ENCODE data around the gene ACVR2A.

The ACVR2A gene

GRCh38 chr2:147824620-147825019 lies 20.2 kb upstream of the ACVR2A start:
- no peak for TF ChIP-seq CTCF (IDR thresholded peaks at IDR 0.05; ENCODE audit: control extremely low read depth, extremely low read depth, low read depth, missing control alignments)
- DNase-seq (ENCODE audit: extremely low spot score), result no peak
- ChIA-PET CTCF (no interaction called here), POLR2A (no interaction called here)

- ChIA-PET POLR2A (no interaction called here), CTCF (interaction anchor here (1.8 to 1.9 kb wide), 2 partner anchors 13 to 84 kb away, joined by 5 read pairs; no protein-coding TSS in a partner anchor)
- no peak for TF ChIP-seq CTCF (IDR thresholded peaks at IDR 0.05; ENCODE audit: control extremely low read depth, extremely low read depth, low read depth, missing control alignments)
- DNase-seq (ENCODE audit: extremely low spot score), result no peak
Measured at GRCh38 chr2:147826278-147827087, 18.3 kb upstream of the ACVR2A start.

- no peak for TF ChIP-seq CTCF (IDR thresholded peaks at IDR 0.05; ENCODE audit: control extremely low read depth, extremely low read depth, low read depth, missing control alignments)
- POLR2A ChIA-PET, result no interaction called here
- DNase-seq (ENCODE audit: extremely low spot score), result no peak
- CTCF ChIA-PET, result interaction anchor here (1.8 to 1.9 kb wide), 2 partner anchors 13 to 84 kb away, joined by 5 read pairs; no protein-coding TSS in a partner anchor
Measured at GRCh38 chr2:147827088-147827375, 17.8 kb upstream of the ACVR2A start.

GRCh38 chr2:147829106-147829505 lies 15.7 kb upstream of the ACVR2A start:
- ChIA-PET CTCF (interaction anchor here (1.2 kb wide), 1 partner anchor 15 kb away, joined by 4 read pairs; no protein-coding TSS in a partner anchor), POLR2A (no interaction called here)
- no peak for TF ChIP-seq CTCF (IDR thresholded peaks at IDR 0.05; ENCODE audit: control extremely low read depth, extremely low read depth, low read depth, missing control alignments)
- no peak for DNase-seq (ENCODE audit: extremely low spot score)

GRCh38 chr2:147836099-147836498 lies 8.7 kb upstream of the ACVR2A start:
- CTCF ChIA-PET, result interaction anchor here (1.4 kb wide), 1 partner anchor 11 kb away, joined by 3 read pairs; no protein-coding TSS in a partner anchor
- no peak for TF ChIP-seq CTCF (IDR thresholded peaks at IDR 0.05; ENCODE audit: control extremely low read depth, extremely low read depth, low read depth, missing control alignments)
- DNase-seq (ENCODE audit: extremely low spot score), result no peak
- POLR2A ChIA-PET, result no interaction called here

- POLR2A ChIA-PET, result no interaction called here
- CTCF ChIA-PET, result interaction anchor here (0.9 to 1.7 kb wide), 4 partner anchors 11 to 798 kb away, joined by 3 to 4 read pairs (median 4); no protein-coding TSS in a partner anchor
- DNase-seq (ENCODE audit: extremely low spot score), result no peak
- TF ChIP-seq CTCF (IDR thresholded peaks at IDR 0.05; ENCODE audit: control extremely low read depth, extremely low read depth, low read depth, missing control alignments), result no peak
Measured at GRCh38 chr2:147843391-147843863, 1.4 kb upstream of the ACVR2A start.
